ENCODE results near the gene PSMB5. TPM values are rescaled to one million over a fixed set of nuclear protein-coding genes. Genes with fewer than 3 reads are reported as not detected.

The PSMB5 gene
- total RNA-seq, 4 donors from 2014 or later: 304 to 543 (median 486) TPM

GRCh38 chr14:22987291-22987690, 47.4 kb downstream of the PSMB5 start:
- Histone ChIP-seq H3K9me3 (no peaks in the 10 kb centered on the region), H3K4me1 (peaks cover 3 to 13% of the 10 kb centered on the region in 2 donors), H3K36me3 (peaks cover 0 to 14% of the 10 kb centered on the region in 2 donors), H3K27me3 (peaks cover 2 to 11% (median 9%) of the 10 kb centered on the region in 3 donors), H3K4me3 (no peak overlapping the region), H3K27ac (no peak overlapping the region)
- no peak for DNase-seq
- no peak for ATAC-seq
- intact Hi-C loops (cut with DNase I; ENCODE audit: low total_unique reads) (loop anchor here (10.0 kb wide), 1 partner anchor 198 kb away; the partner anchor contains the start of gene SLC7A8), in situ Hi-C loops (cut with MboI; ENCODE audit: low sequenced_read_pairs in 4 of 4) (loop anchor here in 1 of 4 donors (5.0 kb wide), 1 partner anchor 65 kb away; no protein-coding TSS in a partner anchor)
- no peak for TF ChIP-seq CTCF (IDR thresholded peaks at IDR 0.05 in 4 of 5, conservative IDR thresholded peaks at IDR 0.05 in 1 of 5)
- TF ChIP-seq POLR2A (IDR thresholded peaks at IDR 0.05): no peak

GRCh38 chr14:22986508-22987054, 48.1 kb downstream of the PSMB5 start:
- TF ChIP-seq CTCF (IDR thresholded peaks at IDR 0.05 in 4 of 5, conservative IDR thresholded peaks at IDR 0.05 in 1 of 5) (peak; percentile 76 to 94 (median 84)), POLR2A (IDR thresholded peaks at IDR 0.05) (no peak)
- Histone ChIP-seq H3K4me3 (no peak overlapping the region), H3K27ac (no peak overlapping the region), H3K4me1 (peaks cover 3 to 20% of the 10 kb centered on the region in 2 donors), H3K9me3 (no peaks in the 10 kb centered on the region), H3K36me3 (peaks cover 0 to 14% of the 10 kb centered on the region in 2 donors), H3K27me3 (peaks cover 9 to 18% (median 17%) of the 10 kb centered on the region in 3 donors)
- intact Hi-C loops (cut with DNase I; ENCODE audit: low total_unique reads) (loop anchor here (1.0 to 10.0 kb wide), 2 partner anchors 72 to 198 kb away; partner anchors contain the start of gene SLC7A8), in situ Hi-C loops (cut with MboI; ENCODE audit: low sequenced_read_pairs in 4 of 4) (loop anchor here in 1 of 4 donors (5.0 kb wide), 1 partner anchor 66 kb away; no protein-coding TSS in a partner anchor)
- DNase-seq: peak; percentile 76 to 80
- peak; percentile 83 to 84 for ATAC-seq

- Histone ChIP-seq H3K27me3 (peaks cover 15 to 23% (median 22%) of the 10 kb centered on the region in 3 donors), H3K9me3 (no peaks in the 10 kb centered on the region), H3K4me3 (no peak overlapping the region), H3K36me3 (peaks cover 0 to 14% of the 10 kb centered on the region in 2 donors), H3K4me1 (peaks cover 3 to 21% of the 10 kb centered on the region in 2 donors), H3K27ac (no peak overlapping the region)
- no peak for ATAC-seq
- in situ Hi-C loops (cut with MboI; ENCODE audit: low sequenced_read_pairs in 4 of 4) (loop anchor here in 1 of 4 donors (5.0 kb wide), 1 partner anchor 66 kb away; no protein-coding TSS in a partner anchor), intact Hi-C loops (cut with DNase I; ENCODE audit: low total_unique reads) (loop anchor here (1.0 to 10.0 kb wide), 2 partner anchors 72 to 199 kb away; partner anchors contain the start of gene SLC7A8)
- TF ChIP-seq CTCF (IDR thresholded peaks at IDR 0.05 in 4 of 5, conservative IDR thresholded peaks at IDR 0.05 in 1 of 5) (no peak), POLR2A (IDR thresholded peaks at IDR 0.05) (no peak)
- DNase-seq: no peak
Observed at GRCh38 chr14:22985894-22986507, 48.7 kb downstream of the PSMB5 start.

- TF ChIP-seq POLR2A (IDR thresholded peaks at IDR 0.05) (no peak), CTCF (IDR thresholded peaks at IDR 0.05 in 4 of 5, conservative IDR thresholded peaks at IDR 0.05 in 1 of 5) (no peak)
- Histone ChIP-seq H3K27me3 (peaks cover 23 to 30% (median 28%) of the 10 kb centered on the region in 3 donors), H3K4me1 (peaks cover 3 to 21% of the 10 kb centered on the region in 2 donors), H3K4me3 (no peak overlapping the region), H3K9me3 (no peaks in the 10 kb centered on the region), H3K36me3 (peaks cover 0 to 14% of the 10 kb centered on the region in 2 donors), H3K27ac (no peak overlapping the region)
- ATAC-seq (no peak), DNase-seq (no peak)
- in situ Hi-C loops (cut with MboI; ENCODE audit: low sequenced_read_pairs in 4 of 4): loop anchor here in 1 of 4 donors (5.0 kb wide), 1 partner anchor 67 kb away; no protein-coding TSS in a partner anchor
- intact Hi-C loops (cut with DNase I; ENCODE audit: low total_unique reads): loop anchor here (10.0 kb wide), 1 partner anchor 200 kb away; the partner anchor contains the start of gene SLC7A8
Observed at GRCh38 chr14:22984959-22985658, 49.6 kb downstream of the PSMB5 start.

Measured in gastrocnemius medialis (tissue), 4 donors.